A549 (cell line): ENCODE results near the gene ZNF709. TPM values are rescaled to one million over a fixed set of nuclear protein-coding genes. Genes with fewer than 3 reads are reported as not detected.
"Not testable (repeated sequence)": the region's sequence is repeated elsewhere in the genome, so short reads cannot be mapped to it uniquely, and the experiment has no call there.

Experiments used
- ATAC-seq, 2 experiments: fragments of 200-7000 bp in 1 of 2; fragments of >200 bp in 1 of 2; cut with Nextera tagmentation in 1 of 2; cut with Tn5 transposase in 1 of 2; 3 replicates each; pipeline versions ENCODE4 v1.8.0 to v1.9.1; 2018 to 2020; ENCODE audit warnings: mild to moderate bottlenecking in 1 of 2, moderate library complexity in 1 of 2
- CTCF ChIA-PET: fragments of 300-600 bp; sonication (Branson Sonifier 250); formaldehyde crosslinking; extraction: SDS; loops from one replicate; lab custom pipeline; 2021; ENCODE audit warnings: antibody characterized with exemption, inconsistent platforms; lab: Yijun Ruan, JAX
- POLR2A ChIA-PET: fragments of 350-600 bp; formaldehyde crosslinking; extraction: SDS; loops from one replicate; lab custom pipeline; 2021; ENCODE audit warnings: antibody characterized with exemption, inconsistent platforms; lab: Yijun Ruan, JAX
- DNase-seq, 2 experiments: peaks; one replicate each; pipeline versions ENCODE4 v3.0.0 to v3.0.0-alpha.2; 2011 to 2016; ENCODE audit warnings: low read depth in 1 of 2, low spot score in 1 of 2
- FAIRE-seq: peaks from 2 replicates; lab custom pipeline; 2011; peaks lifted over from hg19 to GRCh38; lab: Jason Lieb, UNC
- H3K27ac ChIP-seq, 2 experiments: fragments of >200 bp; sonication (Bioruptor Twin); formaldehyde crosslinking; 3 replicates each; pipeline ENCODE4 v1.5.1; 2016 to 2017
- H3K4me1 ChIP-seq: fragments of >200 bp; sonication (Bioruptor Twin); formaldehyde crosslinking; 3 replicates; pipeline ENCODE4 v1.6.1; 2016
- H3K4me2 ChIP-seq: fragments of >200 bp; sonication (Bioruptor Twin); formaldehyde crosslinking; 3 replicates; pipeline ENCODE4 v1.6.1; 2016
- H3K4me3 ChIP-seq: fragments of >200 bp; sonication (Bioruptor Twin); formaldehyde crosslinking; 3 replicates; pipeline ENCODE4 v1.5.1; 2016
- H3K9me3 ChIP-seq: fragments of >200 bp; sonication (Bioruptor Twin); formaldehyde crosslinking; 3 replicates; pipeline ENCODE4 v1.6.1; 2016
- BHLHE40 ChIP-seq: IDR thresholded peaks from 2 replicates; pipeline ENCODE4 v1.6.1; 2012; ENCODE audit warnings: low read depth, low read length, inconsistent platforms
- CBX8 ChIP-seq: fragments of 200-600 bp; sonication (generic); IDR thresholded peaks from 2 replicates; pipeline ENCODE4 v1.6.1; 2016
- CHD2 ChIP-seq: fragments of 150-350 bp; IDR thresholded peaks from 2 replicates; pipeline ENCODE4 v1.6.1; 2014; ENCODE audit warnings: low read length; ENCODE audit not compliant: partially characterized antibody
- CHD4 ChIP-seq: fragments of 200-600 bp; sonication (generic); IDR thresholded peaks from 2 replicates; pipeline ENCODE4 v1.6.1; 2016; ENCODE audit warnings: antibody characterized with exemption, mild to moderate bottlenecking, borderline replicate concordance
- EHF ChIP-seq: fragments of 250-450 bp; sonication (Bioruptor Pico); IDR thresholded peaks from 2 replicates; pipeline ENCODE4 v1.5.0; 2020; ENCODE audit warnings: mild to moderate bottlenecking
- EHMT2 ChIP-seq: fragments of 200-600 bp; sonication (generic); IDR thresholded peaks from 2 replicates; pipeline ENCODE4 v1.6.1; 2016; ENCODE audit warnings: antibody characterized with exemption, low read depth, mild to moderate bottlenecking, moderate library complexity
- EP300 ChIP-seq, 2 experiments: fragments of >200 bp; sonication (Bioruptor Twin); formaldehyde crosslinking; IDR thresholded peaks; 2 replicates in 1 of 2; 3 replicates in 1 of 2; pipeline ENCODE4 v1.6.1; 2016 to 2017
- ESRRA ChIP-seq: fragments of 150-350 bp; IDR thresholded peaks from 2 replicates; pipeline ENCODE4 v1.6.1; 2014; ENCODE audit warnings: mild to moderate bottlenecking, low read length, borderline replicate concordance
- FOXS1 ChIP-seq: fragments of 250-450 bp; sonication (Bioruptor Pico); IDR thresholded peaks from 2 replicates; pipeline ENCODE4 v1.5.0; 2020; ENCODE audit warnings: mild to moderate bottlenecking, moderate library complexity
- HEYL ChIP-seq: fragments of 250-450 bp; sonication (Bioruptor Pico); IDR thresholded peaks from 2 replicates; pipeline ENCODE4 v1.8.0; 2021; ENCODE audit warnings: mild to moderate bottlenecking, moderate library complexity
- HOXA7 ChIP-seq: fragments of 250-450 bp; sonication (Bioruptor Pico); IDR thresholded peaks from 2 replicates; pipeline ENCODE4 v1.5.0; 2020; ENCODE audit warnings: mild to moderate bottlenecking, moderate library complexity
- JUN ChIP-seq, 2 experiments: fragments of >200 bp; sonication (Bioruptor Twin); formaldehyde crosslinking; IDR thresholded peaks; 2 replicates in 1 of 2; 3 replicates in 1 of 2; pipeline ENCODE4 v1.6.1; 2016 to 2017
- KDM1A ChIP-seq: fragments of 200-600 bp; sonication (generic); IDR thresholded peaks from 2 replicates; pipeline ENCODE4 v1.6.1; 2016; ENCODE audit warnings: low read depth, mild to moderate bottlenecking
- MAFK ChIP-seq: fragments of 450-650 bp; IDR thresholded peaks from 2 replicates; pipeline ENCODE4 v1.6.1; 2014; ENCODE audit not compliant: partially characterized antibody
- MAZ ChIP-seq: fragments of 150-350 bp; IDR thresholded peaks from 2 replicates; pipeline ENCODE4 v1.6.1; 2014; ENCODE audit warnings: antibody characterized with exemption, low read depth, low read length, borderline replicate concordance
- PHF8 ChIP-seq: fragments of 200-600 bp; sonication (generic); IDR thresholded peaks from 2 replicates; pipeline ENCODE4 v1.6.1; 2016; ENCODE audit warnings: low read depth, mild to moderate bottlenecking, antibody characterized with exemption, moderate library complexity, borderline replicate concordance
- POLR2A ChIP-seq: IDR thresholded peaks from 2 replicates; pipeline ENCODE4 v1.6.1; 2012; ENCODE audit warnings: mild to moderate bottlenecking, low read length
- RAD21 ChIP-seq, 2 experiments: fragments of >200 bp in 1 of 2; sonication (Bioruptor Twin) in 1 of 2; formaldehyde crosslinking in 1 of 2; IDR thresholded peaks in 1 of 2; conservative IDR thresholded peaks in 1 of 2; 2 replicates in 1 of 2; 3 replicates in 1 of 2; pipeline ENCODE4 v1.6.1; 2012 to 2018; ENCODE audit warnings: inconsistent platforms in 1 of 2
- RFX5 ChIP-seq: fragments of 450-650 bp; IDR thresholded peaks from 2 replicates; pipeline ENCODE4 v1.7.1; 2014; ENCODE audit warnings: antibody characterized with exemption, mild to moderate bottlenecking, moderate library complexity
- SMC3 ChIP-seq: fragments of >200 bp; sonication (Bioruptor Twin); formaldehyde crosslinking; IDR thresholded peaks from 3 replicates; pipeline ENCODE4 v1.6.1; 2018; ENCODE audit warnings: inconsistent platforms
- TP53 ChIP-seq: fragments of 250-450 bp; sonication (Bioruptor Pico); IDR thresholded peaks from 2 replicates; pipeline ENCODE4 v1.5.0; 2021; ENCODE audit warnings: mild to moderate bottlenecking, moderate library complexity
- ZC3H11A ChIP-seq: fragments of 450-650 bp; IDR thresholded peaks from 2 replicates; pipeline ENCODE4 v1.6.1; 2014; ENCODE audit warnings: antibody characterized with exemption, mild to moderate bottlenecking
- ZFP36 ChIP-seq: fragments of 450-650 bp; IDR thresholded peaks from 2 replicates; pipeline ENCODE4 v1.6.1; 2014; ENCODE audit warnings: borderline replicate concordance; ENCODE audit not compliant: partially characterized antibody
- ZSCAN20 ChIP-seq: fragments of 250-450 bp; sonication (Bioruptor Pico); IDR thresholded peaks from 2 replicates; pipeline ENCODE4 v1.8.0; 2022; ENCODE audit warnings: mild to moderate bottlenecking, moderate library complexity
- WGBS: methylation state at CpG from one replicate; pipeline ENCODE4 v1.1.6; 2017; ENCODE audit errors: missing lambda C conversion rate; 5-methylcytosine and 5-hydroxymethylcytosine counted together
- polyA plus RNA-seq, 4 experiments: library from polyadenylated mRNA; depleted of rRNA in 3 of 4; stranded (reverse); fragments of >200 nt; fragmentation: RNase III in 1 of 4; extraction: RNeasy Plus Mini Kit Qiagen cat#74134 plus additional on column Dnase treatment in 1 of 4; gene quantifications; 2 replicates in 3 of 4; 3 replicates in 1 of 4; pipeline ENCODE4 v1.2.3, GENCODE V29; 2011 to 2017
- TF ChIP-seq, protein P1 (sequence below): IDR thresholded peaks from 2 replicates; pipeline ENCODE4 v1.6.1; 2012; ENCODE audit warnings: low read depth, borderline replicate concordance
- TF ChIP-seq, protein P2 (sequence below): fragments of >200 bp; sonication (Bioruptor Twin); formaldehyde crosslinking; IDR thresholded peaks from 3 replicates; pipeline ENCODE4 v1.5.1; 2016

ZNF709 gene
- polyA plus RNA-seq, 2 of the 4 experiments (the other 2 are of a cell fraction) = 0.01 to 0.10 TPM

DNA sequence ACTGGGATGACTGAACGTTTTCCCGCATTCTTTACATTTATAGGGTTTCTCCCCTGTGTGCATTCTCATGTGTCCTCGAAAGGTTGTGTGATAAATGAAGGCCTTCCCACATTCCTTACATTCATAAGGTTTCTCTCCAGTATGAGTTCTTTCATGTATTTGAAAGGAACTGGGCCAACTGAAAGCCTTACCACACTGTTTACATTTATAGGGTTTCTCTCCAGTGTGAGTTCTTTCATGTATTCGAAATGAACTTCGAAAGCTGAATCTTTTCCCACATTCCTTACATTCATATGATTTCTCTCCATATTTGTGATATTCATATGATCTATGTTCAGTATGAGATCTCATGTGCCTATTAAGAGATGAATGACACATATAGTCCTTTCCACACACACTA lies 19.4 kb downstream of the ZNF709 start:
- Histone ChIP-seq H3K9me3 (peaks cover 18% of the 10 kb centered on the region), H3K27ac (no peak overlapping the region), H3K4me3 (no peak overlapping the region), H3K4me2 (no peak overlapping the region), H3K4me1 (no peaks in the 10 kb centered on the region)
- ChIA-PET CTCF (interaction anchor here (0.6 kb wide), 1 partner anchor 9 kb away, joined by 3 read pairs; no protein-coding TSS in a partner anchor), POLR2A (no interaction called here)
- no peak for TF ChIP-seq SMC3
- DNase-seq (no peak), FAIRE-seq (no peak), ATAC-seq (no peak)
- WGBS = 31% methylated on average over 5 of the region's 5 CpGs

DNA sequence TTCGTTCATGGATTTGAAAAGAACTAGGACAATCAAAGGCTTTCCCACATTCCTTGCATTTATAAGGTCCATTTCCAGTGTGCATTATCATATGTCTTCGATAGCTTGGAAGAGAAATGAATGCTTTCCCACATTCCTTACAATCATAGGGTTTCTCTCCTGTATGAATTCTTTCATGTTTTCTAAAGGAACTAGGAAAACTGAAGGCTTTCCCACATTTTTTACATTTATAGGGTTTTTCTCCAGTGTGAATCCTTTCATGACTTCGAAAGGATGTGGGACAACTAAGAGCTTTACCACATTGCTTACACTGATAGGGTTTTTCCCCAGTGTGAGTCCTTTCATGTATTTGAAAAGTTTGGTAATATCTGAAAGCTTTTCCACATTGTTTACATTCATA lies 19.8 kb downstream of the ZNF709 start:
- 8% methylated on average over 3 of the region's 3 CpGs for WGBS
- TF ChIP-seq CHD2 (no peak), CHD4 (no peak), RAD21 (conservative IDR thresholded peaks at IDR 0.05 in 1 of 2, IDR thresholded peaks at IDR 0.05 in 1 of 2) (no peak), EP300 (IDR thresholded peaks at IDR 0.05) (no peak), FOXS1 (CRISPR knock-in tag) (no peak), MAFK (no peak), TP53 (CRISPR knock-in tag) (no peak), SMC3 (no peak), ZSCAN20 (no peak), MAZ (no peak), ZFP36 (no peak)
- TF ChIP-seq, all 56 proteins: peak for 0
- DNase-seq (no peak), FAIRE-seq (no peak), ATAC-seq (no peak)
- Histone ChIP-seq H3K4me1 (no peaks in the 10 kb centered on the region), H3K4me2 (no peak overlapping the region), H3K9me3 (peaks cover 18% of the 10 kb centered on the region), H3K4me3 (no peak overlapping the region), H3K27ac (no peak overlapping the region)
- ChIA-PET CTCF (no interaction called here), POLR2A (no interaction called here)

DNA sequence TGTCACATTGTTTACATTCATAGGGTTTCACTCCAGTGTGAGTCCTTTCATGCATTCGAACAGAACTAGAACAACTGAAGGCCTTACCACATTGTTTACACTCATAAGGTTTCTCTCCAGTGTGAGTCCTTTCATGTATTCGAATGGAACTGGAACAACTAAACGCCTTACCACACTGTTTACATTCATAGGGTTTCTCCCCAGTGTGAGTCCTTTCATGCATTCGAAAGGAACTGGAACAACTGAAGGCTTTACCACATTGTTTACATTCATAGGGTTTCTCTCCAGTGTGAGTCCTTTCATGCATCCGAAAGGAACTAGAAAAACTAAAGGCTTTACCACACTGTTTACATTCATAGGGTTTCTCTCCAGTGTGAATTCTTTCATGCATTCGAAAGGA lies 20.5 kb downstream of the ZNF709 start:
- DNase-seq, ATAC-seq, H3K4me3 ChIP-seq, H3K4me1 ChIP-seq, CTCF ChIA-PET, H3K4me2 ChIP-seq, FAIRE-seq, H3K27ac ChIP-seq, POLR2A ChIA-PET: not testable (repeated sequence)
- H3K9me3 ChIP-seq = peaks cover 18% of the 10 kb centered on the region
- 5% methylated on average over 6 of the region's 6 CpGs for WGBS

DNA sequence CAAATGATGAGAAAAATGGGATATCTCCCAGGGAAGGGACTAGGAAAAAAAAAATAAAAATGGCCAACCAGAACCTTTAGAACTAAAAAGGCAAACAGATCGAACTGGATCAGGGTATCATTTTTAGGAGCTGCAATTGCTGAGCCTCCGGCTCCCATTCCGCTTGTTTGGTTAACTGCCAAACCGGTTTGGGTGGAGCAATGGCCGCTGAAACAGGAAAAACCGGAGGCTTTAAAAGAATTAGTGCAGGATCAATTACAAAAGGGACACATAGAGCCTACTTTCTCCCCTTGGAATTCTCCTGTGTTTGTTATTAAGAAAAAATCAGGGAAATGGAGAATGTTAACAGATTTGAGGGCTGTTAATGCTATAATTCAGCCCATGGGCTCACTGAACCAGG lies 31.1 kb downstream of the ZNF709 start:
- CTCF ChIA-PET = no interaction called here
- H3K4me1 ChIP-seq = no peaks in the 10 kb centered on the region
- no peak for ATAC-seq
- DNase-seq = no peak
- H3K27ac ChIP-seq = no peak overlapping the region
- TF ChIP-seq CBX8 = no peak
- TF ChIP-seq POLR2A = no peak
- TF ChIP-seq EHF (CRISPR knock-in tag) = no peak
- no peak for TF ChIP-seq ZSCAN20
- no peak for TF ChIP-seq ZC3H11A
- no peak for TF ChIP-seq HEYL (CRISPR knock-in tag)
- TF ChIP-seq MAZ = no peak
- no peak for TF ChIP-seq MAFK
- TF ChIP-seq CHD2 = no peak
- WGBS = 19% methylated on average over 6 of the region's 6 CpGs
- POLR2A ChIA-PET = no interaction called here
- no peak for FAIRE-seq
- no peak overlapping the region for H3K4me3 ChIP-seq
- H3K9me3 ChIP-seq = no peaks in the 10 kb centered on the region; the same call in 2 of the 3 replicates
- H3K4me2 ChIP-seq = no peak overlapping the region

DNA sequence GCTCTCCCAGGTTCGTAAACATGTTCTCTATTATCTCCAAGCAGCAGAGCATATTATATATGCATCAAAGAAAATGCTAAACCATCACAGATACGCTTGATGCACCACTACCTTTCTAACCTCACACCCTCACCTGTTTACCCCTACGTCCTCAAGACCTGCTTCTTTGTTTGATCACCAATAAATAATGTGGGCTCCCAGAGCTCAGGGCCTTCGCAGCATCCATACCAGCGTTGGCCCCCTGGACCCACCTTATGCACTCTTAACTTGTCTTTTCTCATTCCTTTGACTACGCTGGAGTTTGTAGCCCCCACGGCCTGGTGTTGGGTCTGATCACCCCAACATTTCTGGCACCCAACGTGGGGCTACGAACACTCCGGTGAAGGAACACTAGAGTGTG lies 33.8 kb downstream of the ZNF709 start:
- POLR2A ChIA-PET = no interaction called here
- ATAC-seq (no peak), DNase-seq (no peak), FAIRE-seq (no peak)
- no peaks in the 10 kb centered on the region; the same call in 2 of the 3 replicates for H3K9me3 ChIP-seq
- no peak overlapping the region for H3K4me3 ChIP-seq
- H3K27ac ChIP-seq = no peak overlapping the region
- no peaks in the 10 kb centered on the region for H3K4me1 ChIP-seq
- H3K4me2 ChIP-seq = no peak overlapping the region
- CTCF ChIA-PET = no interaction called here
- TF ChIP-seq HOXA7 (no peak), RFX5 (no peak), JUN (IDR thresholded peaks at IDR 0.05) (no peak), ESRRA (no peak), RAD21 (conservative IDR thresholded peaks at IDR 0.05 in 1 of 2, IDR thresholded peaks at IDR 0.05 in 1 of 2) (no peak), PHF8 (no peak), HEYL (CRISPR knock-in tag) (no peak), KDM1A (no peak), EHMT2 (no peak), BHLHE40 (no peak)
- TF ChIP-seq, protein P1, sequence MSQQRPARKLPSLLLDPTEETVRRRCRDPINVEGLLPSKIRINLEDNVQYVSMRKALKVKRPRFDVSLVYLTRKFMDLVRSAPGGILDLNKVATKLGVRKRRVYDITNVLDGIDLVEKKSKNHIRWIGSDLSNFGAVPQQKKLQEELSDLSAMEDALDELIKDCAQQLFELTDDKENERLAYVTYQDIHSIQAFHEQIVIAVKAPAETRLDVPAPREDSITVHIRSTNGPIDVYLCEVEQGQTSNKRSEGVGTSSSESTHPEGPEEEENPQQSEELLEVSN = no peak
- TF ChIP-seq, protein P2, sequence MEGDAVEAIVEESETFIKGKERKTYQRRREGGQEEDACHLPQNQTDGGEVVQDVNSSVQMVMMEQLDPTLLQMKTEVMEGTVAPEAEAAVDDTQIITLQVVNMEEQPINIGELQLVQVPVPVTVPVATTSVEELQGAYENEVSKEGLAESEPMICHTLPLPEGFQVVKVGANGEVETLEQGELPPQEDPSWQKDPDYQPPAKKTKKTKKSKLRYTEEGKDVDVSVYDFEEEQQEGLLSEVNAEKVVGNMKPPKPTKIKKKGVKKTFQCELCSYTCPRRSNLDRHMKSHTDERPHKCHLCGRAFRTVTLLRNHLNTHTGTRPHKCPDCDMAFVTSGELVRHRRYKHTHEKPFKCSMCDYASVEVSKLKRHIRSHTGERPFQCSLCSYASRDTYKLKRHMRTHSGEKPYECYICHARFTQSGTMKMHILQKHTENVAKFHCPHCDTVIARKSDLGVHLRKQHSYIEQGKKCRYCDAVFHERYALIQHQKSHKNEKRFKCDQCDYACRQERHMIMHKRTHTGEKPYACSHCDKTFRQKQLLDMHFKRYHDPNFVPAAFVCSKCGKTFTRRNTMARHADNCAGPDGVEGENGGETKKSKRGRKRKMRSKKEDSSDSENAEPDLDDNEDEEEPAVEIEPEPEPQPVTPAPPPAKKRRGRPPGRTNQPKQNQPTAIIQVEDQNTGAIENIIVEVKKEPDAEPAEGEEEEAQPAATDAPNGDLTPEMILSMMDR = no peak
- TF ChIP-seq, all 56 proteins: peak for 0
- WGBS = 15% methylated on average over 10 of the region's 10 CpGs
